ENCODE measurements around the gene AFF2. TPM values are rescaled to one million over a fixed set of nuclear protein-coding genes. Genes with fewer than 3 reads are reported as not detected.

Gene AFF2
- total RNA-seq, 4 donors from 2014 or later: 0.09 to 2.5 (median 0.65) TPM

- no peak for DNase-seq
- H3K4me1 ChIP-seq: no peaks in the 10 kb centered on the region
- intact Hi-C loops (cut with DNase I): no loop called here
- TF ChIP-seq CTCF (IDR thresholded peaks at IDR 0.05): no peak
- no peak for TF ChIP-seq POLR2A (IDR thresholded peaks at IDR 0.05)
- no peaks in the 10 kb centered on the region for H3K36me3 ChIP-seq
- no peak overlapping the region for H3K27ac ChIP-seq
- no peaks in the 10 kb centered on the region for H3K27me3 ChIP-seq
- 55 to 59% methylated on average over 2 to 3 of the region's 3 CpGs for WGBS, 2 donors
- H3K4me3 ChIP-seq: no peak overlapping the region
- no peaks in the 10 kb centered on the region for H3K9me3 ChIP-seq
Observed at GRCh38 chrX:149006235-149006634, 505.8 kb downstream of the AFF2 start.

- Histone ChIP-seq H3K4me1 (no peaks in the 10 kb centered on the region), H3K27ac (no peak overlapping the region), H3K36me3 (no peaks in the 10 kb centered on the region), H3K4me3 (no peak overlapping the region), H3K9me3 (no peaks in the 10 kb centered on the region), H3K27me3 (no peaks in the 10 kb centered on the region)
- whole genome bisulfite sequencing, 2 donors: 34 to 42% methylated on average over 3 to 4 of the region's 4 CpGs
- DNase-seq: no peak
- intact Hi-C loops (cut with DNase I): no loop called here
- TF ChIP-seq POLR2A (IDR thresholded peaks at IDR 0.05) (no peak), CTCF (IDR thresholded peaks at IDR 0.05) (no peak)
Observed at GRCh38 chrX:149007423-149007822, 507.0 kb downstream of the AFF2 start.

- DNase-seq: no peak
- intact Hi-C loops (cut with DNase I): no loop called here
Observed at GRCh38 chrX:149010013-149010852, 509.8 kb downstream of the AFF2 start.

GRCh38 chrX:149010853-149011224 lies 510.4 kb downstream of the AFF2 start:
- TF ChIP-seq CTCF (IDR thresholded peaks at IDR 0.05): no peak
- TF ChIP-seq POLR2A (IDR thresholded peaks at IDR 0.05): no peak
- Histone ChIP-seq H3K4me3 (no peak overlapping the region), H3K27me3 (no peaks in the 10 kb centered on the region), H3K36me3 (no peaks in the 10 kb centered on the region), H3K9me3 (no peaks in the 10 kb centered on the region), H3K27ac (no peak overlapping the region), H3K4me1 (no peaks in the 10 kb centered on the region)
- WGBS, 2 donors: 48 to 76% methylated on average over 4 to 5 of the region's 5 CpGs
- intact Hi-C loops (cut with DNase I): no loop called here
- DNase-seq: no peak

More at GRCh38 chrX:149010013-149010852, 509.8 kb downstream of the AFF2 start:
- no peaks in the 10 kb centered on the region for H3K4me1 ChIP-seq
- H3K9me3 ChIP-seq: no peaks in the 10 kb centered on the region
- no peak overlapping the region for H3K4me3 ChIP-seq
- no peaks in the 10 kb centered on the region for H3K27me3 ChIP-seq
- no peak overlapping the region for H3K27ac ChIP-seq
- 42 to 50% methylated on average over 2 to 4 of the region's 4 CpGs for WGBS, 2 donors
- no peak for TF ChIP-seq POLR2A (IDR thresholded peaks at IDR 0.05)
- no peak for TF ChIP-seq CTCF (IDR thresholded peaks at IDR 0.05)
- no peaks in the 10 kb centered on the region for H3K36me3 ChIP-seq

- 71% methylated on average over 2 of the region's 2 CpGs; no CpG with 5 or more reads in 1 of the 2 donors for WGBS, 2 donors
- intact Hi-C loops (cut with DNase I): no loop called here
- Histone ChIP-seq H3K4me3 (no peak overlapping the region), H3K27me3 (no peaks in the 10 kb centered on the region), H3K4me1 (no peaks in the 10 kb centered on the region), H3K36me3 (no peaks in the 10 kb centered on the region), H3K27ac (no peak overlapping the region), H3K9me3 (no peaks in the 10 kb centered on the region)
- TF ChIP-seq CTCF (IDR thresholded peaks at IDR 0.05) (no peak), POLR2A (IDR thresholded peaks at IDR 0.05) (no peak)
- no peak for DNase-seq
Observed at GRCh38 chrX:149013081-149013480, 512.7 kb downstream of the AFF2 start.

Data from esophagus squamous epithelium (tissue), 5 donors.